Skeletal muscle tissue (tissue), 4 donors: Measurements from ENCODE around the gene TSHZ1. TPM values are rescaled to one million over a fixed set of nuclear protein-coding genes. Genes with fewer than 3 reads are reported as not detected.
A peak's percentile ranks its signal among the peaks of the same experiment; 100 is the strongest.
"Not testable (repeated sequence)": the region's sequence is repeated elsewhere in the genome, so short reads cannot be mapped to it uniquely, and the experiment has no call there.

Source experiments
- H3K27ac ChIP-seq: one replicate; pipeline ENCODE4 v1.7.0; 2013; ENCODE audit warnings: mild to moderate bottlenecking, low read depth, low read length, inconsistent platforms
- H3K27me3 ChIP-seq, 3 donors: one replicate each; pipeline ENCODE4 v1.7.0; 2013; ENCODE audit warnings: low read length in 3 of 3; ENCODE audit not compliant: control insufficient read depth in 3 of 3, insufficient read depth in 3 of 3
- H3K36me3 ChIP-seq, 3 donors: one replicate each; pipeline ENCODE4 v1.7.0; 2013; ENCODE audit warnings: low read length in 3 of 3; ENCODE audit not compliant: control insufficient read depth in 3 of 3, insufficient read depth in 3 of 3
- H3K4me1 ChIP-seq, 3 donors: one replicate each; pipeline ENCODE4 v1.7.0; 2013; ENCODE audit warnings: low read length in 3 of 3, mild to moderate bottlenecking in 3 of 3; ENCODE audit not compliant: control insufficient read depth in 3 of 3, insufficient read depth in 3 of 3
- H3K4me3 ChIP-seq, 3 donors: one replicate each; pipeline ENCODE4 v1.7.0; 2013; ENCODE audit warnings: low read length in 3 of 3
- H3K9ac ChIP-seq, 3 donors: one replicate each; pipeline ENCODE4 v1.7.0; 2013; ENCODE audit warnings: low read length in 3 of 3, mild to moderate bottlenecking in 3 of 3, moderate library complexity in 2 of 3, low read depth in 1 of 3
- H3K9me3 ChIP-seq, 3 donors: one replicate each; pipeline ENCODE4 v1.7.0; 2013; ENCODE audit warnings: low read length in 3 of 3; ENCODE audit not compliant: control insufficient read depth in 3 of 3
- total RNA-seq: library from RNA; depleted of rRNA; stranded (reverse); fragments of >200 nt; gene quantifications from one replicate; pipeline ENCODE4 v1.2.3, GENCODE V29; 2014
- donor health status: Osteomylitis.

The TSHZ1 gene
- total RNA-seq, 1 donor from 2014 or later = 5.7 TPM

DNA sequence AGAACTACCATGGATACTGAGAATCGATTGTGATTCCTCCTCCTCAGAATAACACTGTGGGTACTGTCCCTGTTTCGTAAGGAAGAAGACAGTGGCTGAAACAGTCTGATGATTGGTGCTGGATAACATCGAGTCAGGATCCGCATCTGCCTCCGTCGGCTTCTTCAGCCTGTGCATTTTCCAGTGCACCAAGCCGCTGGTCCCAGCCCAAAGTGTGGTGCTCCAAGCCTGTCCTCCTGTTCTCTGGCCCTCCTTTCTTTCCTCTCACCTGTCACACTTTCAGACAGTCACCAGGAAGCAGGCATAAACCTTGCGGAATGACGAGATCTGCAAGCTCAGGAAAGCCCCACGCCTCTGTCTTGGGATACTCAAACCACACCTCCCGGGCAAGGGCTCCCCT lies 32.2 kb upstream of the TSHZ1 start:
- no peaks in the 10 kb centered on the region for H3K27me3 ChIP-seq
- H3K9ac ChIP-seq = no peak overlapping the region
- H3K4me1 ChIP-seq = no peaks in the 10 kb centered on the region
- no peak overlapping the region for H3K27ac ChIP-seq
- no peak overlapping the region for H3K4me3 ChIP-seq
- no peaks in the 10 kb centered on the region for H3K36me3 ChIP-seq
- H3K9me3 ChIP-seq = no peaks in the 10 kb centered on the region

DNA sequence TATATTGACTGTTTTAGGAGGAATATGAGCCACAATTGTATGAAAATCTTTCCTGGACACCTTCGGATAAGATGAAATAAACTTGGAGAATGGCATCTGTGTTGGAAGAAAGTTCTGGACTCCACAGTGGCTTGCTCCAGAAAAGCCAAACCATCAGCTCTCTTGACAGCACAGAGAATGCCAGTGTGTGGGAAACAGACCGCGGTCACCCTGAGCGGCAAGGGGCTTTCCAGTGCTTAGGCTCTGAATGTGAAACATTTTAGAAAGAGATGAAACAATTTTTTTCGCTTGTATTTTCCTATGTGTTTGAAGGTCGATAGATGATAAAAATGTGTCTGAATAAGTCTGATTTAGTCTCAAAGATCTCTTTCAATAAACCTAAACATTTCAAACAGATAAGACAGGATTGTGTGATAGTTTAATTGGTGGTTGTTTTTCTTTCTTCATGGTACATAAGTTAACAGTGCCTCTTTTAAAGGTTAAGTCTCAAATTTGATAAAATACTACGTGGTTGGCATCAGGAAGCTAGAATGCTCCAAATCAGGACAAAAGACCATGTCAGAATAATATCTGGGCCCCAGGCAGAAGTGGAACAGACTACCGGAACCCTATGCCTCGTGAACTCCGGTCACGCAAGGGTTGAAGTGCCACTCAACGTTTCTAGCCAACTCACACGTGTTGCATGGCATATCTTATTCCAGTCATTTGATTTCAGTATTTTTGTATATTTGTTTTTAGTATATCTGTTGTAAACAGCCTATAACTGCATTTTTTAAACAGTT lies 30.6 kb upstream of the TSHZ1 start:
- Histone ChIP-seq H3K27ac (no peak overlapping the region), H3K9me3 (no peaks in the 10 kb centered on the region), H3K4me1 (peaks cover 0 to 1% (median 0%) of the 10 kb centered on the region in 3 donors), H3K36me3 (no peaks in the 10 kb centered on the region), H3K9ac (no peak overlapping the region), H3K27me3 (no peaks in the 10 kb centered on the region), H3K4me3 (no peak overlapping the region)

DNA sequence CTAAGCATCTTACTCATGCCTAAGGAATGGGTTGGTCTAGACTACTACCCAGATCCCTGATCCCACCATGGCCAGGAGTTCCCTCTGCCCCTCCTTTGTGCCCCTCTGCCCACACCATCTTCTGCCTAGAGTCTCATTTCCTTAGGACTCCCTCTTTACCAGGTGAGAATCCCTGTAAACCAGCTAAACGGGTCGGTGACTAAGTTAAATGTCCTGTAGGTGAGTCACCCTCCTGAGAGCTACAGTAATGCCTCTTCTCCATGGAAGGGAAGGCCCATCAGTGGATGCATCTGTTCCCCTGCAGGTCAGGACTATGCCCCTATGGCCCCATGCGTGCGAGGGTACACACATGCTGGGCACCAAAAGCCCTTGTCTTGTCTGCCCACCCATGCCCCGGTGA lies 27.1 kb upstream of the TSHZ1 start:
- Histone ChIP-seq H3K9ac (no peak overlapping the region), H3K36me3 (no peaks in the 10 kb centered on the region), H3K9me3 (no peaks in the 10 kb centered on the region), H3K4me1 (peaks cover 0 to 2% (median 0%) of the 10 kb centered on the region in 3 donors), H3K4me3 (no peak overlapping the region), H3K27me3 (no peaks in the 10 kb centered on the region), H3K27ac (no peak overlapping the region)

DNA sequence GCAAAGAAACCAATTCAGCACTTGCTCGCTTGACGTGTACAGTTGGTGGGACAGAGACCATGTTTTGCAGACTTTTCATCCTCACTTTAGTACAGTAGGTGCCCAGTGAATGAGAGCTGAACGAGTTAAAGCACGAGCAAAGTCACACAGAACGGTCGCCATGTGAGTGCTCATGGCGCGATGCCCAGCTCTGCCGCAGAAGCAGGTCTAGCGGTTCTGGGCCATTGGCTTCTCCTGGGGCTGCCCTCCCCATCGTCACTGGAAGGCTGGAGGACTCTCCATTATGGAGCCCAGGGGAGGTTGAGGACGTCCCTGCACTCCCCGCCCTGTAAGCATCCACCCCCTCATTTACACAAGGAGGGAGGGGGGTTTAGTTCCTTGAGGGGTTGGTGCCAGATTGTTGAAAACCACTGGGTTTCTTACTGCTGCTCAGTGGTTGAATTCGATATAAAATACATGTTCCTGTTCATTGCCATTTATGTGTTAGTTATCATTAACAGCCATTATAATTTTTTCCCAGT lies 26.6 kb upstream of the TSHZ1 start:
- H3K9me3 ChIP-seq = no peaks in the 10 kb centered on the region
- no peak overlapping the region for H3K27ac ChIP-seq
- peaks cover 0 to 2% (median 0%) of the 10 kb centered on the region in 3 donors for H3K4me1 ChIP-seq
- H3K4me3 ChIP-seq = no peak overlapping the region
- H3K27me3 ChIP-seq = no peaks in the 10 kb centered on the region
- H3K36me3 ChIP-seq = no peaks in the 10 kb centered on the region
- H3K9ac ChIP-seq = no peak overlapping the region

DNA sequence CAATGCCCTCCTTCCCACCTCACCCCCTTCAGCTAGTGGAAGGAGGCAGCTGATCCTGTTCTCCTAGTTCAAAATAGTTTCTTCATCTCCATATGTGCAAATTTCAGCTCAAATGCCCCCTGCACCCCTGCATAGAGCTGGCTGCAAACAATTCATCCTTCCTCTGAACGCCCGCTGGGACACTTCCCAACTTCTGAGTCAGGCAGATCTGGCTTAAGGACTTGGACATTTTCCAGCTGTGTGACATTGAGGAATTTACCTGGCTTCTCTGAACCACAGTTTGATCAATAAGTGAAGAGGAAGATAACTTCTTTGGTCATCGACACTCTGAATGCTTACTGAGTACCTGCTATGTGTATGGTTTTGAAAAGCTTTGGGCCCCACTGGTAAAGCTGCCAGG lies 25.1 kb upstream of the TSHZ1 start:
- H3K4me3 ChIP-seq = no peak overlapping the region
- no peaks in the 10 kb centered on the region for H3K27me3 ChIP-seq
- peaks cover 0 to 2% (median 0%) of the 10 kb centered on the region in 3 donors for H3K4me1 ChIP-seq
- no peak overlapping the region for H3K9ac ChIP-seq
- H3K36me3 ChIP-seq = no peaks in the 10 kb centered on the region
- H3K9me3 ChIP-seq = no peaks in the 10 kb centered on the region
- no peak overlapping the region for H3K27ac ChIP-seq

DNA sequence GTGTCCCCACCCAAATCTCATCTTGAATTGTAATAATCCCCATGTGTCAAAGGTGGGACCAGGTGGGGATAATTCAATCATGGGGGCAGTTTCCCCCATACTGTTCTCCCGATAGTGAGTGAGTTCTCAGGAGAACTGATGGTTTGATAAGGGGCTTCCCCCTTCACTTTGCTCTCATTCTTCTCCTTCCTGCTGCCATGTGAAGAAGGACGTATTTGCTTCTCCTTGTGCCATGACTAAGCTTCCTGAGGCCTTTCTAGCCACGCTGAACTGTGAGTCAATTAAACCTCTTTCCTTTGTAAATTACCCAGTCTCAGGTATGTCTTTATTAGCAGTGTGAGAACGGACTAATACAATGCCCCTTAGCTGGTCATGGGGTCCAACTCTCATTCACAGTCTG lies 22.9 kb upstream of the TSHZ1 start:
- not testable (repeated sequence) for H3K4me1 ChIP-seq, H3K27ac ChIP-seq, H3K9ac ChIP-seq, H3K4me3 ChIP-seq, H3K36me3 ChIP-seq, H3K9me3 ChIP-seq, H3K27me3 ChIP-seq

DNA sequence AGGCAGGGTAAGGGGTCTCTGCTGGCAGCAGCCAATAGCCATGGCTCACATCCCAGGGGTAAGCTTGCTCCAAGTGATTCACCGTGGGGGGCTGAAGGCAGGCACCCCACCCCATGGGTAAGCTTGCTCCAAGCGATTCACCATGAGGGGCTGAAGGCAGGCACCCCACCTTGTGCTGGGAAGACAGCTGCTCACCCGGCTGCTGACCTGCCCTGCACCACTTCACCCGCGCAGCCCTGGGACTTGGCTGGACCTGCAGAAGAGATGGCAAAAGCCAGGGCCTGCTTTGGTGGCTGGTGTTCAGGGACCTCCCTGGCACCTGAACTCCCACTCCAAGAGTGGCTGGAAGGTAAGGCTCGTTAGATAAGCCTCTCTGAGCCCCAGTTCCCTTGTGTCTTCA lies 20.9 kb upstream of the TSHZ1 start:
- Histone ChIP-seq H3K4me1 (peaks cover 0 to 2% (median 0%) of the 10 kb centered on the region in 3 donors), H3K9me3 (no peaks in the 10 kb centered on the region), H3K4me3 (no peak overlapping the region), H3K36me3 (no peaks in the 10 kb centered on the region), H3K9ac (no peak overlapping the region), H3K27me3 (no peaks in the 10 kb centered on the region), H3K27ac (no peak overlapping the region)

DNA sequence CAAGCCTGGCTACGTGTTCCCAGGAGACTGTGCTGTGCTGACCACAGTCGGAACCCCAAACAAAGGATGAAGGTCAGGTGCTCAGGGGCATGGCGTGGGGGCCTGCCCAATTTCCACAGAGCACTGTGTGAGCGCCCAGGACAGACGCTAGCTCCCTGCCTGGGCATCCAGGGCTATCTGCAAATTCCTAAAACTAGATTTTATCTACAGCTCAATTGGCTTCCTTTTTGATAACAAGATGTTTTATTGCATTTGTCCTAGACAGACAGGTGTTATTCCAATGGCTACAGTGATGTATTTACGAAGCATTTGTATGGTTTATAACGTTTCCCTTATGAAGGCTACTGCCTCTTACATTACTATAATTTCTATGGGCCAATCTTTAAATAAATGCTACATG lies 17.7 kb upstream of the TSHZ1 start:
- Histone ChIP-seq H3K4me1 (peaks cover 0 to 2% (median under 1%) of the 10 kb centered on the region in 3 donors), H3K4me3 (no peak overlapping the region), H3K36me3 (no peaks in the 10 kb centered on the region), H3K27me3 (no peaks in the 10 kb centered on the region), H3K9me3 (no peaks in the 10 kb centered on the region), H3K27ac (no peak overlapping the region), H3K9ac (peak overlapping the region in 1 of 3 donors; percentile 16)

DNA sequence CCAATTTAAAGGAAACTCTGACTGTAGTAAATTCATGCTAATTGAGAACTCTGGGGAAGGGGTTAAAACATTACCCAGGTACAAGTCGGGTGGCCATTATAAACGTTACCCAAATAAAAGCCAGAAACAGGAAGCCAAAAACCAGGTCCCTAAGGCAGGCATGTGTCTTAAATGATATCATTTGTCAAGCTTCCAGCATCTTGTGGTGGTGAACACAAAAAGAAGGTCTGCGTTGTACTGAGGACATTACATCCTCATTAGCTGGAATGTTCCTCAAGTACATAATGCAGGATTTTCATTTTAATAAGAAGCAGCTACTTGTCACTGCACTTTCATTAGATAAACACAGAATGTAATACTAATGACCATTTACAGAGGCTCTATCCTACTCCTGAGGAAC lies 12.6 kb upstream of the TSHZ1 start:
- H3K9ac ChIP-seq = no peak overlapping the region
- no peaks in the 10 kb centered on the region for H3K9me3 ChIP-seq
- H3K27ac ChIP-seq = no peak overlapping the region
- H3K4me1 ChIP-seq = peaks cover 27 to 46% (median 37%) of the 10 kb centered on the region in 3 donors
- H3K27me3 ChIP-seq = no peaks in the 10 kb centered on the region
- no peak overlapping the region for H3K4me3 ChIP-seq
- peaks cover 0 to 2% (median 0%) of the 10 kb centered on the region in 3 donors for H3K36me3 ChIP-seq

DNA sequence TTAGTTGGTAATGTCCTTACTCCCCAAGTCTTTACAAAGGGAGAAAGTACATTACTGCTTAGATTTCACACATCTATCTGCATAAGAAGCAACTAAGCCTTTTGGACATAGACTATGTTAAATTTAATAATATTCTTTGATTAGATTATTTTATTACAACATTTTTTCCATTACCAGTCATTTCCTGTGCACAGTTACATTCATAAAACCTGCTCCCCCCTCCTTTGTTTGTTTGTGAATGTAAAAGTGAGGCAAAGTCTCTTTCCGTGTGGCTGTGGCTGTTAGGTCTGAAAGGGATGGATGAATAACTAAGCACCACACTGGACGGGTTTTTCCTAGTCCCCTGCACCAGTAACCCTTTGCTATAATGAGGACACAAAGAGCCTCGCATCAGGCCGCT lies 11.3 kb upstream of the TSHZ1 start:
- Histone ChIP-seq H3K4me3 (no peak overlapping the region), H3K9me3 (no peaks in the 10 kb centered on the region), H3K27me3 (no peaks in the 10 kb centered on the region), H3K9ac (no peak overlapping the region), H3K36me3 (peaks cover 0 to 2% (median 0%) of the 10 kb centered on the region in 3 donors), H3K4me1 (peaks cover 38 to 56% (median 48%) of the 10 kb centered on the region in 3 donors), H3K27ac (no peak overlapping the region)
